GM18498 (cell line): ENCODE results near the gene RAB18.
"Not testable (repeated sequence)": the region's sequence is repeated elsewhere in the genome, so short reads cannot be mapped to it uniquely, and the experiment has no call there.

ENCODE experiments used
- ATAC-seq: cut with Tn5 transposase; IDR thresholded peaks from one replicate; pipeline ENCODE4 v1.9.1; 2021; ENCODE audit warnings: mild to moderate bottlenecking, moderate library complexity; ENCODE audit not compliant: unreplicated experiment

Gene RAB18

GRCh38 chr10:27504007-27504807, at the start of gene RAB18:
RAB18 (plus strand) TSS chr10:27504304; CDS start chr10:27504370, 66 bp downstream.
- ATAC-seq: peak; percentile 98

- no peak for ATAC-seq
These were observed 49.3 kb upstream of the RAB18 start for GRCh38 chr10:27454837-27455236.

DNA sequence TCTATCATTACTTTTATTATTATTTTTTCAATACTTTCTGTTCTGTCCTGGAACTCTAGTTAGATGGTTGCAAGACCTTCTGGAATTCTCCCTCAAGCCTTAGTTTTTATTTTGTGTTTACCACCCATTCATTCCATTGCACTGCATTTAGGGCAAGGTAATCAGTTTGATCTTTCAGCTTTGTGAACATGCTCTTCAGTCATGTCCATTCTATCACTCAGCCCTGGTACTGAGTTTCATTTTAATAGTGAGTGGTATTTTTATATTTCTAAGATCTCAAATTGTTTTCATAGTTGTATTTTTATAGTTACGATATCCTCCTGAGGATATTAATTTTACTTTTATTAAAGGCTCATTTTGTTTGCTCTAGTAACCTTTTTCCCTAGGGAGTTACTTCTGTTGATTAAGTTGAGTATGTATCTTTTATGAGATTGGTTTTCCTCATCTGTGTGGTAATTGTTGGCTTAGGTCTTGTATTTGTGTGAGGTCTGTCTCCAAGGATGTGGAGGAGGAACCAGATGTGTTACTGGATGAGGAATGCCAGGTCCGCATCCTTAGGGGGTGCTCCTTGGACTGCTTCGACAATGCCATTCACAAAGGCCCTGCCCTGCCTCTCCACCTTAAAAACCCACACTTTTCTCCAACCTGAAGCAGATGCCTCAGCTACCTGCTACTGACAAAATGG, 46.7 kb upstream of the RAB18 start:
- no peak for ATAC-seq

GRCh38 chr10:27457966-27458365, 46.1 kb upstream of the RAB18 start:
- no peak for ATAC-seq

DNA sequence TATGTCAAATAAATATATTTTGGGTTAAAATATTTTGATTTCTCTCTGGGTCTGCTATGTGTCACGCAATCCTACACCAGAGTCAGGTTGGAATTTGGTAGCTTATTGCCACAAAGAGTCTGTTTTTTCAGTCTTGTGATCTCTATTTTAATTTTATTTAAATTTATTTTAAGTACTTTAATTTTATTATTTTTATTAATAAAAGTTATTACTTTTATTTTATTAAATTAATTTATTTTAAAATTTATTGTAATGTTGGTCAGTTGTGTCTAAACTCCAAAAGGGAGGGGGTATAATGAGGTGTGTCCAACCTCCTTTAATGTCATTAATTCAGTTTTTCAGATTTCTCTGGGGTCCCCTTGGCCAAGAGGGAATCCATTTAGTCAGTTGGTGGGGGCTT, 42.8 kb upstream of the RAB18 start:
- ATAC-seq: no peak

GRCh38 chr10:27463961-27464360, 40.1 kb upstream of the RAB18 start:
- no peak for ATAC-seq

DNA sequence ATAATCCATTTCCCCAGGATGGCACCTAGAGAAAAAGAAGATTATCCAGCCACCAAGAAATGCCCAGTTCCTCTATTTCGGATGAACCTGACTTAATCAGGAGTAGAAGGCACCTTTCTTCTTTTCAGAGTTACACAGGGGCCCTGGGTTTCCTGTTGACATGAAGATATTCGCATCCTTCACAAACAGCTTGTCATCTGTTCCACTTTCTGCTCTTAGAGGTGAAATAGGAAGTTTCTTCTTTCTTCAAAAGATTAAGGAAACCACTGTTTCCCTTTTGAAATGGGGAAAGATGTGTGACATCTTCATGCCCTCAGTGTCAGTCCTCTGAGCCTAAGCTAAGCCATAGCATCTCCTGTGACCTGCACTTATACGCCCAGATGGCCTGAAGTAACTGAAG, 39.1 kb upstream of the RAB18 start:
- peak; percentile 62 for ATAC-seq

DNA sequence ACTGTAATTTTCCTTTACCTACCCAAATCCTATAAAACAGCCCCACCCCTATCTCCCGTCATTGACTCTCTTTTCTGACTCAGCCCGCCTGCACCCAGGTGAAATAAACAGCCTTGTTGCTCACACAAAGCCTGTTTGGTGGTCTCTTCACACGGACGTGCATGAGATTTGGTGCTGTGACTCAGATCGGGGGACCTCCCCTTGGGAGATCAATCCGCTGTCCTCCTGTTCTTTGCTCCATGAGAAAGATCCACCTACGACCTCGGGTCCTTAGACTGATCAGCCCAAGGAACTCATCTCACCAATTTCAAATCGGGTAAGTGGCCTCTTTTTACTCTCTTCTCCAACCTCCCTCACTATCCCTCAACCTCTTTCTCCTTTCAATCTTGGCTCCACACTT, 38.5 kb upstream of the RAB18 start:
- not testable (repeated sequence) for ATAC-seq

GRCh38 chr10:27470885-27471284, 33.2 kb upstream of the RAB18 start:
- no peak for ATAC-seq

DNA sequence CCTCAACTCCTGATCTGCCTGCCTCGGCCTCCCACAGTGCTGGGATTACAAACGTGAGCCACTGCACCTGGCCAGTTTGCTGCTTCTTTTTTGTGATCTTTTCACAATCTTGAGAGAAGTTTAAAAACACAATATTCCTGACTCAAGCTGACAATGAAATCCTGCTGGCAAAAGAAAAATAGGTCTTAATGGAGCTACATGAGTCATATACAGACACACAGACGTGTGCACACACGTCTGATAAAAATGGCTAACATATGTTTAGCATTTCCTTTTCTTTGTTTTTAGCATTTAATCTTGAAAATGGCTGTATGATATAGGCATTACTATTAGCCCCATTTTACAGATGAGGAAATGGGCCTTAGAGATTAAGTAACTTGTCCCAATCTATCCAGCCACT, 29.4 kb upstream of the RAB18 start:
- ATAC-seq: no peak

DNA sequence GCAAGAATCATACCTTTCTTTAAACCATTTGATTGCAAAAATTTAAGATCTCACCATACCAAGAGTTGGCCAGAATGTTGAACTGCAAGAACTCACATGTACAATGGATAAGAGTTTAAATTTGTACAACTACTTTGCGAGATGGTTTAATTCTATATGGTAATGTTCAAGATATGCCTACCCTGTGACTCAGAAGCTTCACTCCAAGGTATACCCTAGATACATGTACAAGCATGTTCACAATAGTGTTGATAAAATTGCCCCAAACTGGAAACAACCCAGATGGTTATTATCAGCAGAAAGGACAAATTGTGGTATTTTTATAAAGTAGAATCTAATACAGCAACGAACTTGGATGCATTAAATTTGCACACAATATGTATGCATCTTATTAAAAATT, 25.1 kb upstream of the RAB18 start:
- no peak for ATAC-seq

DNA sequence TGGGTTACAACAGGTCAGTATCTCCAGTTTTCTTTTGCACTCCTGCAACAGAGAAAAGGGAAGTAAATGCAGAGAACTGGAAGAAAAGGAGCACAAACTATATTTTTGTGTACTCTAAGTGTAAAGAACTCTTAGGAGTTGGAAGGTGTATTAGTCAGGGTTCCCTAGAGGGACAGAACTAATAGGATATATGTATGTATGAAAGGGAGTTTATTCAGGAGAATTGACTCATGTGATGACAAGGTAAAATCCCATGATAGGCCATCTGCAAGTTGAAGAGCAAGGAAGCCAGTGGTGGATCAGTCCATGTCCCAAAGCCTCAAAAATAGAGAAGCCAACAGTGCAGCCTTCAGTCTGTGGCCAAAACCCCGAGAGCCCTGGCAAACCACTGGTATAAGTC, 22.6 kb upstream of the RAB18 start:
- no peak for ATAC-seq

DNA sequence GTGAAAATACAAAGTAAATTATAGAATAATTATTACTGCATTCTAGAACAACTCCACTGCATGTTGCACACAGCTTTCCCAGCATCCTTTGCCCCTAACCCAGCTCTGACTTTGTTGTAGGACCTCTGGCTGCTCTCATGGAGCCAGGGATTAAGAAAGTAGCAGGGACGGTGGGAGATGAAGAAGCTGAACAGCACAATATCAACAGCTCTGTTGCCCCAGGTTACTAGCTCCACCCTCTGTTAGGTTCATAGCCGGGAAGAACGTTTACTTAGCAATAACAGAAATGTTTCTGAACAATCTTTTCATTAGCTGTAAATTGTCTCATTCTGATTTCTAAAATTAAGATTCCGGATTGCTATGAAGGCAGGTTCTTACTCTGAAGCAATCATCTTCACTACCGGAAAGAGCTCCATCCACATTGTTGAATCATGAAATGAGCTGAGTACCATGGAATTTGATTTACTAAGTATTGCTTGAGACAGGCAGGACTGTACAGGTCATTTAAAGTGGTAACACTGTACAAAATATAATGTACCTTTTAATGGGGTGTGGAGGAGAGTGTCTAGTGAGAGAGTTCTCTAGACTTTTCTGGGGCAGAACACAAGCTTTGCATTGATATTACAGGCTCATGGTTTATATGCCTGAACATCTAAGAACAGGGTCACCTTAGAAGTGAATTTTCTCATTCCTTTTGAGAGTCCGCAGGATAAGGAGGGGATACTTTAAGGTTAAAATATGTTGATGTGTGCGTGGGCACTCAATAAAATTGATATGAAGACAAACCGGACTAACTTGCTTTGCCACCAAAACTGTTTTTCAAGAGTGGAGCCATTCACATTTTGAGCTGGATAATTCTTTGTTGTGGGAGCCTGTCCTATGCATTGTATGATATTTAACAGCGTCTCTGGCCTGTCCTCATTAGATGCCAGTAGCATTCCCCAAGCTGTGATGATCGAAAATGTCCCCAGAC, 20.8 kb upstream of the RAB18 start:
- no peak for ATAC-seq

GRCh38 chr10:27485368-27485767, 18.7 kb upstream of the RAB18 start:
- ATAC-seq: no peak

- no peak for ATAC-seq
These were observed 18.1 kb upstream of the RAB18 start for GRCh38 chr10:27485986-27486385.

DNA sequence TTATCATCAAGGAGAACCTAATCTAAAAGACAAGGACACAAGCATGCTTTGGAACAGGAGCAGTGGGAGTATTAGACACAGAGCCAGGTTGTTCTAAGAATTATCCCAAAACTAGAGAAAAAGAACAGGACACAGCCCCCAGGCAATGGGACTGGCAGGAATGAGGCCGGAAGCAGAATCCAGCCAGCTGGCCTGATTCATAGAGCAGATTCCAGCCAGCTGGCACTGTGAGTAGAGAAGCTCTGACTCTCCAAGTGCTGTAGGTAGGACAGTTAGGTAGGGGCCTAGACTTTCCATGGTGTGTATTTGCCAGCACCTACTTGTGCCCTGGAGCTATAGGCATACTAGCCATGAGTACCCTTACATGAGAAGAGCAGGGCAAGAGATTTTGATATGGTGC, 13.3 kb upstream of the RAB18 start:
- no peak for ATAC-seq

GRCh38 chr10:27494116-27494805, 9.8 kb upstream of the RAB18 start:
- ATAC-seq: no peak

GRCh38 chr10:27496137-27496536, 8.0 kb upstream of the RAB18 start:
- no peak for ATAC-seq

DNA sequence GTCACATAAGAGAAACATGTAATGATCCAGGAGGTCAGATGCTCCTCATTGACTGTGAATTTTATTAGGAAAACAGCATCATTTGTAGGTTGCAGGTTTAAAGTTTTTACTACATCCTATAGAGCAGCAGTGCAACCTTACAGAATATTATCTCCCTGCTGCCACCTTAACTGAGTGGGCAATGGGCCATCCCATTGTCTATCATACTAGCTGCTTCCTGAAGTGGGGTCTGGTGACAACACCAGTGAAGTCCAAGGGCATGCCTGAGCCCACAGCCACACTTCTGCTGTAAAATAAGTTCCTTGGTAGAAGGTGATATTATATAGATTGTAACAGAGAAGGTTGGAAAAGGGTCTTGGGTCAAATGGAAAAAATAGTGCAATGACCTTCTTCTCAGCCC, 4.0 kb upstream of the RAB18 start:
- ATAC-seq: no peak

- no peak for ATAC-seq
These were observed 3.2 kb upstream of the RAB18 start for GRCh38 chr10:27500886-27501285.
